ENCODE measurements around the gene ABCA8.

The ABCA8 gene

GRCh38 chr17:68957944-68958343, 2.8 kb upstream of the ABCA8 start:
- H3K23ac ChIP-seq (ENCODE audit: low read depth, low read length, poor library complexity), result no peak overlapping the region
- no peak overlapping the region for H3K18ac ChIP-seq (ENCODE audit: low read length)
- DNase-seq (ENCODE audit: low spot score), result no peak
- no peaks in the 10 kb centered on the region for H3K79me1 ChIP-seq (ENCODE audit: low read depth, low read length)
- no peak overlapping the region for H3K4me3 ChIP-seq (ENCODE audit: low read length in 2 of 2)
- no CpG with 5 or more reads among the region's 1 CpG for WGBS, 2 donors (ENCODE audit: extremely low coverage in 2 of 2, insufficient read length in 2 of 2, insufficient replicate concordance in 1 of 2)
- no peak overlapping the region for H3K27ac ChIP-seq (replicated peaks; ENCODE audit: low read length)
- no peak overlapping the region for H2BK120ac ChIP-seq (ENCODE audit: low read depth, low read length)
- no peak overlapping the region for H3K14ac ChIP-seq (ENCODE audit: low read length)
- no peak overlapping the region for H3K4ac ChIP-seq (ENCODE audit: low read length)
- H2BK5ac ChIP-seq (ENCODE audit: low read length), result no peak overlapping the region
- H2BK15ac ChIP-seq (ENCODE audit: low read length), result no peak overlapping the region
- no peaks in the 10 kb centered on the region for H3K4me1 ChIP-seq (ENCODE audit: control insufficient read depth in 2 of 2, insufficient read depth in 1 of 2, low read depth in 1 of 2, low read length in 2 of 2)
- H2BK12ac ChIP-seq (ENCODE audit: low read length), result no peak overlapping the region
- no peak overlapping the region for H3K4me2 ChIP-seq (ENCODE audit: insufficient read depth, low read length, poor library complexity, severe bottlenecking)
- H2AK5ac ChIP-seq (ENCODE audit: low read depth, low read length), result no peak overlapping the region
- H2AFZ ChIP-seq (ENCODE audit: low read length), result no peak overlapping the region
- H3K36me3 ChIP-seq (replicated peaks in 1 of 2; ENCODE audit: control insufficient read depth in 2 of 2, insufficient read depth in 2 of 2, low read length in 2 of 2), result no peaks in the 10 kb centered on the region
- H4K91ac ChIP-seq (ENCODE audit: low read depth, low read length, poor library complexity), result no peak overlapping the region
- H3K9ac ChIP-seq (ENCODE audit: low read depth, low read length, poor library complexity), result no peak overlapping the region
- H3K9me3 ChIP-seq (replicated peaks in 1 of 2; ENCODE audit: control insufficient read depth in 2 of 2, insufficient read depth in 1 of 2, low read depth in 1 of 2, low read length in 2 of 2), result no peaks in the 10 kb centered on the region
- H3K27me3 ChIP-seq (ENCODE audit: control insufficient read depth in 3 of 3, insufficient read depth in 3 of 3, low read depth in 1 of 3, low read length in 3 of 3), result no peaks in the 10 kb centered on the region
- H4K8ac ChIP-seq (ENCODE audit: low read depth, low read length), result no peak overlapping the region

GRCh38 chr17:68954146-68954896, 871 bp downstream of the ABCA8 start:
- no peaks in the 10 kb centered on the region for H3K79me1 ChIP-seq (ENCODE audit: low read depth, low read length)
- DNase-seq (ENCODE audit: low spot score), result no peak
- no CpG with 5 or more reads among the region's 4 CpGs for WGBS, 2 donors (ENCODE audit: extremely low coverage in 2 of 2, insufficient read length in 2 of 2, insufficient replicate concordance in 1 of 2)
- no peak overlapping the region for H2BK15ac ChIP-seq (ENCODE audit: low read length)
- H3K4ac ChIP-seq (ENCODE audit: low read length), result no peak overlapping the region
- H3K4me1 ChIP-seq (ENCODE audit: control insufficient read depth in 2 of 2, insufficient read depth in 1 of 2, low read depth in 1 of 2, low read length in 2 of 2), result no peaks in the 10 kb centered on the region
- H3K18ac ChIP-seq (ENCODE audit: low read length), result no peak overlapping the region
- H2AFZ ChIP-seq (ENCODE audit: low read length), result peak overlapping the region; percentile 32
- H2AK5ac ChIP-seq (ENCODE audit: low read depth, low read length), result no peak overlapping the region
- H2BK5ac ChIP-seq (ENCODE audit: low read length), result no peak overlapping the region
- peak overlapping the region in 1 of 2 donors; percentile 47 for H3K4me3 ChIP-seq (ENCODE audit: low read length in 2 of 2)
- no peak overlapping the region for H4K91ac ChIP-seq (ENCODE audit: low read depth, low read length, poor library complexity)
- no peak overlapping the region for H3K27ac ChIP-seq (replicated peaks; ENCODE audit: low read length)
- no peak overlapping the region for H3K4me2 ChIP-seq (ENCODE audit: insufficient read depth, low read length, poor library complexity, severe bottlenecking)
- no peaks in the 10 kb centered on the region for H3K36me3 ChIP-seq (replicated peaks in 1 of 2; ENCODE audit: control insufficient read depth in 2 of 2, insufficient read depth in 2 of 2, low read length in 2 of 2)
- no peaks in the 10 kb centered on the region for H3K27me3 ChIP-seq (ENCODE audit: control insufficient read depth in 3 of 3, insufficient read depth in 3 of 3, low read depth in 1 of 3, low read length in 3 of 3)
- H3K14ac ChIP-seq (ENCODE audit: low read length), result no peak overlapping the region
- no peak overlapping the region for H2BK120ac ChIP-seq (ENCODE audit: low read depth, low read length)
- no peak overlapping the region for H4K8ac ChIP-seq (ENCODE audit: low read depth, low read length)
- H3K9ac ChIP-seq (ENCODE audit: low read depth, low read length, poor library complexity), result no peak overlapping the region
- no peak overlapping the region for H2BK12ac ChIP-seq (ENCODE audit: low read length)
- H3K23ac ChIP-seq (ENCODE audit: low read depth, low read length, poor library complexity), result no peak overlapping the region
- H3K9me3 ChIP-seq (replicated peaks in 1 of 2; ENCODE audit: control insufficient read depth in 2 of 2, insufficient read depth in 1 of 2, low read depth in 1 of 2, low read length in 2 of 2), result no peaks in the 10 kb centered on the region

GRCh38 chr17:68953340-68953997, 1.7 kb downstream of the ABCA8 start:
- no CpG with 5 or more reads among the region's 4 CpGs for WGBS, 2 donors (ENCODE audit: extremely low coverage in 2 of 2, insufficient read length in 2 of 2, insufficient replicate concordance in 1 of 2)
- Histone ChIP-seq H3K23ac (ENCODE audit: low read depth, low read length, poor library complexity) (no peak overlapping the region), H3K36me3 (replicated peaks in 1 of 2; ENCODE audit: control insufficient read depth in 2 of 2, insufficient read depth in 2 of 2, low read length in 2 of 2) (no peaks in the 10 kb centered on the region)

GRCh38 chr17:68950725-68951124, 4.5 kb downstream of the ABCA8 start:
- no peaks in the 10 kb centered on the region for H3K27me3 ChIP-seq (ENCODE audit: control insufficient read depth in 3 of 3, insufficient read depth in 3 of 3, low read depth in 1 of 3, low read length in 3 of 3)
- no peak overlapping the region for H2AFZ ChIP-seq (ENCODE audit: low read length)
- H4K91ac ChIP-seq (ENCODE audit: low read depth, low read length, poor library complexity), result no peak overlapping the region
- no peak overlapping the region for H4K8ac ChIP-seq (ENCODE audit: low read depth, low read length)
- no CpG with 5 or more reads among the region's 4 CpGs for WGBS, 2 donors (ENCODE audit: extremely low coverage in 2 of 2, insufficient read length in 2 of 2, insufficient replicate concordance in 1 of 2)
- H3K9me3 ChIP-seq (replicated peaks in 1 of 2; ENCODE audit: control insufficient read depth in 2 of 2, insufficient read depth in 1 of 2, low read depth in 1 of 2, low read length in 2 of 2), result no peaks in the 10 kb centered on the region
- no peak overlapping the region for H3K18ac ChIP-seq (ENCODE audit: low read length)
- no peak overlapping the region for H2BK120ac ChIP-seq (ENCODE audit: low read depth, low read length)
- H3K4me2 ChIP-seq (ENCODE audit: insufficient read depth, low read length, poor library complexity, severe bottlenecking), result no peak overlapping the region
- H2BK12ac ChIP-seq (ENCODE audit: low read length), result no peak overlapping the region
- H3K79me1 ChIP-seq (ENCODE audit: low read depth, low read length), result no peaks in the 10 kb centered on the region
- no peak for DNase-seq (ENCODE audit: low spot score)
- H3K36me3 ChIP-seq (replicated peaks in 1 of 2; ENCODE audit: control insufficient read depth in 2 of 2, insufficient read depth in 2 of 2, low read length in 2 of 2), result no peaks in the 10 kb centered on the region
- H3K4ac ChIP-seq (ENCODE audit: low read length), result no peak overlapping the region
- no peak overlapping the region for H3K27ac ChIP-seq (replicated peaks; ENCODE audit: low read length)
- no peak overlapping the region for H3K4me3 ChIP-seq (ENCODE audit: low read length in 2 of 2)
- H3K23ac ChIP-seq (ENCODE audit: low read depth, low read length, poor library complexity), result no peak overlapping the region
- no peak overlapping the region for H3K9ac ChIP-seq (ENCODE audit: low read depth, low read length, poor library complexity)
- H2AK5ac ChIP-seq (ENCODE audit: low read depth, low read length), result no peak overlapping the region
- H3K4me1 ChIP-seq (ENCODE audit: control insufficient read depth in 2 of 2, insufficient read depth in 1 of 2, low read depth in 1 of 2, low read length in 2 of 2), result no peaks in the 10 kb centered on the region
- H2BK5ac ChIP-seq (ENCODE audit: low read length), result no peak overlapping the region
- no peak overlapping the region for H2BK15ac ChIP-seq (ENCODE audit: low read length)
- no peak overlapping the region for H3K14ac ChIP-seq (ENCODE audit: low read length)

More at GRCh38 chr17:68953340-68953997, 1.7 kb downstream of the ABCA8 start:
- Histone ChIP-seq H3K18ac (ENCODE audit: low read length) (no peak overlapping the region), H3K9ac (ENCODE audit: low read depth, low read length, poor library complexity) (no peak overlapping the region), H3K4ac (ENCODE audit: low read length) (no peak overlapping the region), H3K27me3 (ENCODE audit: control insufficient read depth in 3 of 3, insufficient read depth in 3 of 3, low read depth in 1 of 3, low read length in 3 of 3) (no peaks in the 10 kb centered on the region), H3K14ac (ENCODE audit: low read length) (no peak overlapping the region), H3K9me3 (replicated peaks in 1 of 2; ENCODE audit: control insufficient read depth in 2 of 2, insufficient read depth in 1 of 2, low read depth in 1 of 2, low read length in 2 of 2) (no peaks in the 10 kb centered on the region), H3K79me1 (ENCODE audit: low read depth, low read length) (no peaks in the 10 kb centered on the region), H2BK5ac (ENCODE audit: low read length) (no peak overlapping the region), H4K8ac (ENCODE audit: low read depth, low read length) (no peak overlapping the region), H2BK12ac (ENCODE audit: low read length) (no peak overlapping the region), H2BK15ac (ENCODE audit: low read length) (no peak overlapping the region), H2AFZ (ENCODE audit: low read length) (no peak overlapping the region), H3K4me2 (ENCODE audit: insufficient read depth, low read length, poor library complexity, severe bottlenecking) (no peak overlapping the region), H2BK120ac (ENCODE audit: low read depth, low read length) (no peak overlapping the region), H4K91ac (ENCODE audit: low read depth, low read length, poor library complexity) (no peak overlapping the region), H3K4me3 (ENCODE audit: low read length in 2 of 2) (no peak overlapping the region), H3K4me1 (ENCODE audit: control insufficient read depth in 2 of 2, insufficient read depth in 1 of 2, low read depth in 1 of 2, low read length in 2 of 2) (no peaks in the 10 kb centered on the region), H2AK5ac (ENCODE audit: low read depth, low read length) (no peak overlapping the region), H3K27ac (replicated peaks; ENCODE audit: low read length) (no peak overlapping the region)
- no peak for DNase-seq (ENCODE audit: low spot score)

All from neuronal stem cell (in vitro differentiated cells).